DOHH2 (cell line): ENCODE measurements around the gene NPC2.

ENCODE experiments used
- CTCF ChIP-seq: fragments of 200-600 bp; sonication (generic); IDR thresholded peaks from one replicate; pipeline ENCODE4 v1.5.1; 2014; ENCODE audit warnings: antibody characterized with exemption, mild to moderate bottlenecking, low read depth, low read length; ENCODE audit not compliant: poor library complexity, severe bottlenecking
- EZH2phosphoT487 ChIP-seq: fragments of 200-600 bp; sonication (generic); IDR thresholded peaks from 2 replicates; pipeline ENCODE4 v1.6.1; 2017; ENCODE audit warnings: borderline replicate concordance, mild to moderate bottlenecking, antibody characterized with exemption, low read length, moderate library complexity, mixed read lengths

- TF ChIP-seq CTCF (no peak), EZH2phosphoT487 (no peak)
Measured at GRCh38 chr14:74444866-74445265, 48.2 kb downstream of the NPC2 start.
